GM23338 (cell line): ENCODE measurements around the gene DNAJB13.

ENCODE experiments used
- CTCF ChIP-seq, 2 experiments: fragments of 200-600 bp in 1 of 2; sonication (generic) in 1 of 2; conservative IDR thresholded peaks; 2 replicates each; pipeline versions ENCODE4 v1.5.1 to v1.6.1; 2016 to 2017; ENCODE audit warnings: antibody characterized with exemption in 2 of 2, low read depth in 2 of 2, mild to moderate bottlenecking in 2 of 2, moderate library complexity in 1 of 2
- EZH2 ChIP-seq: fragments of 200-600 bp; sonication (generic); IDR thresholded peaks from one replicate; pipeline ENCODE4 v1.8.0; 2017; ENCODE audit warnings: antibody characterized with exemption, mild to moderate bottlenecking, low read depth; ENCODE audit not compliant: unreplicated experiment
- POLR2AphosphoS5 ChIP-seq: IDR thresholded peaks from 2 replicates; pipeline ENCODE4 v1.6.1; 2016; ENCODE audit warnings: antibody characterized with exemption, low read depth

GRCh38 chr11:73990730-73991129, 39.9 kb downstream of the DNAJB13 start:
- TF ChIP-seq CTCF (conservative IDR thresholded peaks at IDR 0.05; ENCODE audit: low read depth in 2 of 2) (no peak), POLR2AphosphoS5 (no peak), EZH2 (no peak)
